ENCODE measurements around the gene BTNL8. TPM values are rescaled to one million over a fixed set of nuclear protein-coding genes. Genes with fewer than 3 reads are reported as not detected.

The BTNL8 gene
- total RNA-seq, 1 experiment from 2014 or later: 0.85 TPM

DNA sequence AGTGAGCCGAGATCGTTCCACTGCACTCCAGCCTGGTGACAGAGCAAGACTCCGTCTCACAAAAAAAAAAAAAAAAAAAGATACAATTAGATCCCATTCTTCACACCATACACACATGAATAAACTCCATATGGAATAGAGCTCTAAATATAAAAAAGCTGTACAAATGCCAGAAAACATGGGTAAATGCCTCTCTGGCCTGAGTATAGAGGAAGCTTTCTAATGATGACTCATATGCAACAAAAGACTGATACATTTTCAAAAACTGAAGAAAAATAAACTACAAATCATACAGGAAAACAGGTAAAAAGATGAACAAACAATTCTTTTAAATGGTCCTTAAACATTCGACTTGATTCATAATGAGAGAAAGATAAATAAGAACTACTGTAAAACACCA lies 46.5 kb upstream of the BTNL8 start:
- CTCF ChIA-PET: no interaction called here
- ATAC-seq: no peak

DNA sequence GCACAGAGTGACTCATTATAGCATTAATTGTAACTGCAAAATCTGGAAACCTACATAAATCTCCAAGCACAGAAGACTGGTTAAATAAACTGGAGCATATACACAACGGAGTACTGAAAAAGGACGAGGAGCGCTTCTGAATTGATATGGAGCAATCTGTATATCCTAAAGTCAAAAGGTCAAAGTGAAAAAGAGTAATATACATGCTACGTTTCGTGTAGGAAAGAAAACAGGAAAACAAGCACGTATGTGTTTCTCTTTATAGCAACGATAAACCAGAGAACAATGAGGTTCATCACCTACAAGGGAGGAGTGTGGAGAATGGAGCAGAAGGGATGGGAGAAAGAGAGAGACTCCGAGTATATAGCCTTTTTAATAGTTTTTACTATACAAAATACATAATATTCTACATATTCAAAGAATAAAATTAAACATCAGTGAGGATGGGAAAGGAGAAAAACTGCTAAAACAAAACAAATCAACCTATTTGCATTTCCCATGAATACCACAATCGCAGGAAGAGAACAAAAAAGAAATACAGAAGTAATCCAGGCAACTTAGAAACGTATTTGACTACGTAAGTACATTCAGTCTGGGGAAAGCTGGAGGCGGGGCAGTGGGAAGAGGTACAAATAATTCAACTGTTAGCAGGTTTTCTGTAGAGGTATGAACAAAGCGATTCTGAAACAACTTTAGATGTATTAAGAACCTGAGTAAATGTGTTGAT lies 45.7 kb upstream of the BTNL8 start:
- TF ChIP-seq ZBTB21 (CRISPR knock-in tag; IDR thresholded peaks at IDR 0.05; ENCODE audit: borderline replicate concordance): no peak
- no peak for TF ChIP-seq RORB (CRISPR knock-in tag; IDR thresholded peaks at IDR 0.05)
- no peak for TF ChIP-seq NFYB (CRISPR knock-in tag; conservative IDR thresholded peaks at IDR 0.05; ENCODE audit: low read depth)
- TF ChIP-seq TCF7 (CRISPR knock-in tag; IDR thresholded peaks at IDR 0.05; ENCODE audit: low read depth): no peak
- TF ChIP-seq ZNF263 (CRISPR knock-in tag; IDR thresholded peaks at IDR 0.05; ENCODE audit: low read depth): no peak
- TF ChIP-seq, protein P1, sequence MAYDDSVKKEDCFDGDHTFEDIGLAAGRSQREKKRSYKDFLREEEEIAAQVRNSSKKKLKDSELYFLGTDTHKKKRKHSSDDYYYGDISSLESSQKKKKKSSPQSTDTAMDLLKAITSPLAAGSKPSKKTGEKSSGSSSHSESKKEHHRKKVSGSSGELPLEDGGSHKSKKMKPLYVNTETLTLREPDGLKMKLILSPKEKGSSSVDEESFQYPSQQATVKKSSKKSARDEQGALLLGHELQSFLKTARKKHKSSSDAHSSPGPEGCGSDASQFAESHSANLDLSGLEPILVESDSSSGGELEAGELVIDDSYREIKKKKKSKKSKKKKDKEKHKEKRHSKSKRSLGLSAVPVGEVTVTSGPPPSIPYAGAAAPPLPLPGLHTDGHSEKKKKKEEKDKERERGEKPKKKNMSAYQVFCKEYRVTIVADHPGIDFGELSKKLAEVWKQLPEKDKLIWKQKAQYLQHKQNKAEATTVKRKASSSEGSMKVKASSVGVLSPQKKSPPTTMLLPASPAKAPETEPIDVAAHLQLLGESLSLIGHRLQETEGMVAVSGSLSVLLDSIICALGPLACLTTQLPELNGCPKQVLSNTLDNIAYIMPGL (CRISPR knock-in tag; IDR thresholded peaks at IDR 0.05): no peak
- no peak for TF ChIP-seq EMX1 (CRISPR knock-in tag; IDR thresholded peaks at IDR 0.05)
- no peak for TF ChIP-seq OVOL2 (CRISPR knock-in tag; IDR thresholded peaks at IDR 0.05; ENCODE audit: borderline replicate concordance)
- no peak for TF ChIP-seq FOXJ3 (CRISPR knock-in tag; IDR thresholded peaks at IDR 0.05; ENCODE audit: borderline replicate concordance)
- TF ChIP-seq SMAD3 (CRISPR knock-in tag; IDR thresholded peaks at IDR 0.05; ENCODE audit: borderline replicate concordance): no peak
- TF ChIP-seq, protein P2, sequence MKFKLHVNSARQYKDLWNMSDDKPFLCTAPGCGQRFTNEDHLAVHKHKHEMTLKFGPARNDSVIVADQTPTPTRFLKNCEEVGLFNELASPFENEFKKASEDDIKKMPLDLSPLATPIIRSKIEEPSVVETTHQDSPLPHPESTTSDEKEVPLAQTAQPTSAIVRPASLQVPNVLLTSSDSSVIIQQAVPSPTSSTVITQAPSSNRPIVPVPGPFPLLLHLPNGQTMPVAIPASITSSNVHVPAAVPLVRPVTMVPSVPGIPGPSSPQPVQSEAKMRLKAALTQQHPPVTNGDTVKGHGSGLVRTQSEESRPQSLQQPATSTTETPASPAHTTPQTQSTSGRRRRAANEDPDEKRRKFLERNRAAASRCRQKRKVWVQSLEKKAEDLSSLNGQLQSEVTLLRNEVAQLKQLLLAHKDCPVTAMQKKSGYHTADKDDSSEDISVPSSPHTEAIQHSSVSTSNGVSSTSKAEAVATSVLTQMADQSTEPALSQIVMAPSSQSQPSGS (CRISPR knock-in tag; IDR thresholded peaks at IDR 0.05; ENCODE audit: borderline replicate concordance, low read depth): no peak
- no peak for TF ChIP-seq CREM (CRISPR knock-in tag; IDR thresholded peaks at IDR 0.05)
- TF ChIP-seq, protein P3, sequence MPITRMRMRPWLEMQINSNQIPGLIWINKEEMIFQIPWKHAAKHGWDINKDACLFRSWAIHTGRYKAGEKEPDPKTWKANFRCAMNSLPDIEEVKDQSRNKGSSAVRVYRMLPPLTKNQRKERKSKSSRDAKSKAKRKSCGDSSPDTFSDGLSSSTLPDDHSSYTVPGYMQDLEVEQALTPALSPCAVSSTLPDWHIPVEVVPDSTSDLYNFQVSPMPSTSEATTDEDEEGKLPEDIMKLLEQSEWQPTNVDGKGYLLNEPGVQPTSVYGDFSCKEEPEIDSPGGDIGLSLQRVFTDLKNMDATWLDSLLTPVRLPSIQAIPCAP (CRISPR knock-in tag; IDR thresholded peaks at IDR 0.05): no peak
- no peak for TF ChIP-seq ATF1 (CRISPR knock-in tag; IDR thresholded peaks at IDR 0.05)
- TF ChIP-seq, protein P4, sequence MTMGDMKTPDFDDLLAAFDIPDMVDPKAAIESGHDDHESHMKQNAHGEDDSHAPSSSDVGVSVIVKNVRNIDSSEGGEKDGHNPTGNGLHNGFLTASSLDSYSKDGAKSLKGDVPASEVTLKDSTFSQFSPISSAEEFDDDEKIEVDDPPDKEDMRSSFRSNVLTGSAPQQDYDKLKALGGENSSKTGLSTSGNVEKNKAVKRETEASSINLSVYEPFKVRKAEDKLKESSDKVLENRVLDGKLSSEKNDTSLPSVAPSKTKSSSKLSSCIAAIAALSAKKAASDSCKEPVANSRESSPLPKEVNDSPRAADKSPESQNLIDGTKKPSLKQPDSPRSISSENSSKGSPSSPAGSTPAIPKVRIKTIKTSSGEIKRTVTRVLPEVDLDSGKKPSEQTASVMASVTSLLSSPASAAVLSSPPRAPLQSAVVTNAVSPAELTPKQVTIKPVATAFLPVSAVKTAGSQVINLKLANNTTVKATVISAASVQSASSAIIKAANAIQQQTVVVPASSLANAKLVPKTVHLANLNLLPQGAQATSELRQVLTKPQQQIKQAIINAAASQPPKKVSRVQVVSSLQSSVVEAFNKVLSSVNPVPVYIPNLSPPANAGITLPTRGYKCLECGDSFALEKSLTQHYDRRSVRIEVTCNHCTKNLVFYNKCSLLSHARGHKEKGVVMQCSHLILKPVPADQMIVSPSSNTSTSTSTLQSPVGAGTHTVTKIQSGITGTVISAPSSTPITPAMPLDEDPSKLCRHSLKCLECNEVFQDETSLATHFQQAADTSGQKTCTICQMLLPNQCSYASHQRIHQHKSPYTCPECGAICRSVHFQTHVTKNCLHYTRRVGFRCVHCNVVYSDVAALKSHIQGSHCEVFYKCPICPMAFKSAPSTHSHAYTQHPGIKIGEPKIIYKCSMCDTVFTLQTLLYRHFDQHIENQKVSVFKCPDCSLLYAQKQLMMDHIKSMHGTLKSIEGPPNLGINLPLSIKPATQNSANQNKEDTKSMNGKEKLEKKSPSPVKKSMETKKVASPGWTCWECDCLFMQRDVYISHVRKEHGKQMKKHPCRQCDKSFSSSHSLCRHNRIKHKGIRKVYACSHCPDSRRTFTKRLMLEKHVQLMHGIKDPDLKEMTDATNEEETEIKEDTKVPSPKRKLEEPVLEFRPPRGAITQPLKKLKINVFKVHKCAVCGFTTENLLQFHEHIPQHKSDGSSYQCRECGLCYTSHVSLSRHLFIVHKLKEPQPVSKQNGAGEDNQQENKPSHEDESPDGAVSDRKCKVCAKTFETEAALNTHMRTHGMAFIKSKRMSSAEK (CRISPR knock-in tag; IDR thresholded peaks at IDR 0.05; ENCODE audit: borderline replicate concordance): no peak
- TF ChIP-seq JUN (CRISPR knock-in tag; IDR thresholded peaks at IDR 0.05): no peak
- no peak for TF ChIP-seq RELA (CRISPR knock-in tag; IDR thresholded peaks at IDR 0.05; ENCODE audit: borderline replicate concordance)
- TF ChIP-seq, protein P5, sequence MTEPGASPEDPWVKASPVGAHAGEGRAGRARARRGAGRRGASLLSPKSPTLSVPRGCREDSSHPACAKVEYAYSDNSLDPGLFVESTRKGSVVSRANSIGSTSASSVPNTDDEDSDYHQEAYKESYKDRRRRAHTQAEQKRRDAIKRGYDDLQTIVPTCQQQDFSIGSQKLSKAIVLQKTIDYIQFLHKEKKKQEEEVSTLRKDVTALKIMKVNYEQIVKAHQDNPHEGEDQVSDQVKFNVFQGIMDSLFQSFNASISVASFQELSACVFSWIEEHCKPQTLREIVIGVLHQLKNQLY (CRISPR knock-in tag; IDR thresholded peaks at IDR 0.05): no peak
- TF ChIP-seq ZNF416 (CRISPR knock-in tag; IDR thresholded peaks at IDR 0.05): no peak
- Mint-ChIP-seq H3K36me3 (peaks cover 87% of the 10 kb centered on the region), H3K4me3 (no peak overlapping the region), H3K27ac (no peak overlapping the region), H3K9me3 (peaks cover 58% of the 10 kb centered on the region), H3K4me1 (no peaks in the 10 kb centered on the region), H3K27me3 (ENCODE audit: low read depth) (peaks cover 11% of the 10 kb centered on the region)
- ChIA-PET POLR2A (no interaction called here), CTCF (interaction anchor here (0.7 kb wide), 1 partner anchor 101 kb away, joined by 3 read pairs; no protein-coding TSS in a partner anchor)
- DNase-seq (ENCODE audit: low spot score) (no peak), ATAC-seq (no peak)

More for the DNA sequence above, 46.5 kb upstream of the BTNL8 start:
- peaks cover 94% of the 10 kb centered on the region for H3K36me3 Mint-ChIP-seq
- TF ChIP-seq ZNF416 (CRISPR knock-in tag; IDR thresholded peaks at IDR 0.05): no peak
- peaks cover 66% of the 10 kb centered on the region for H3K9me3 Mint-ChIP-seq
- H3K4me1 Mint-ChIP-seq: no peaks in the 10 kb centered on the region
- peaks cover 16% of the 10 kb centered on the region for H3K27me3 Mint-ChIP-seq (ENCODE audit: low read depth)
- DNase-seq (ENCODE audit: low spot score): no peak
- POLR2A ChIA-PET: no interaction called here
- H3K4me3 Mint-ChIP-seq: no peak overlapping the region
- H3K27ac Mint-ChIP-seq: no peak overlapping the region
